Liver (tissue), 3 donors: ENCODE results near the gene MAP3K3.

Experiments
- ATF3 ChIP-seq: IDR thresholded peaks from 2 replicates; pipeline ENCODE4 v1.6.1; 2016; ENCODE audit warnings: antibody characterized with exemption
- CTCF ChIP-seq: fragments of 150-350 bp; IDR thresholded peaks from 2 replicates; pipeline ENCODE4 v1.5.1; 2017; ENCODE audit warnings: improper control_type of control experiment, low read depth, low read length; ENCODE audit not compliant: missing input control
- EGR1 ChIP-seq, 2 donors: IDR thresholded peaks; 2 replicates each; pipeline ENCODE4 v1.6.1; 2016 to 2018; ENCODE audit warnings: antibody characterized with exemption in 2 of 2, low read depth in 2 of 2
- GABPA ChIP-seq, 2 donors: IDR thresholded peaks in 1 of 2; conservative IDR thresholded peaks in 1 of 2; 2 replicates each; pipeline ENCODE4 v1.6.1; 2016; ENCODE audit warnings: antibody characterized with exemption in 2 of 2, mild to moderate bottlenecking in 1 of 2, moderate library complexity in 1 of 2
- JUND ChIP-seq, 2 donors: IDR thresholded peaks; 2 replicates each; pipeline ENCODE4 v1.6.1; 2016; ENCODE audit warnings: antibody characterized with exemption in 2 of 2
- MAX ChIP-seq: IDR thresholded peaks from 2 replicates; pipeline ENCODE4 v1.6.1; 2016; ENCODE audit warnings: antibody characterized with exemption
- RAD21 ChIP-seq, 2 donors: IDR thresholded peaks; 2 replicates each; pipeline ENCODE4 v1.6.1; 2016; ENCODE audit warnings: antibody characterized with exemption in 2 of 2, mild to moderate bottlenecking in 2 of 2
- REST ChIP-seq: IDR thresholded peaks from 2 replicates; pipeline ENCODE4 v1.6.1; 2016; ENCODE audit warnings: antibody characterized with exemption, mild to moderate bottlenecking
- SP1 ChIP-seq: IDR thresholded peaks from 2 replicates; pipeline ENCODE4 v1.6.1; 2018; ENCODE audit warnings: antibody characterized with exemption, mild to moderate bottlenecking
- TAF1 ChIP-seq: conservative IDR thresholded peaks from 2 replicates; pipeline ENCODE4 v1.6.1; 2016; ENCODE audit warnings: antibody characterized with exemption, mild to moderate bottlenecking
- YY1 ChIP-seq: IDR thresholded peaks from 2 replicates; pipeline ENCODE4 v1.6.1; 2016; ENCODE audit warnings: antibody characterized with exemption, mild to moderate bottlenecking
- ZBTB33 ChIP-seq: IDR thresholded peaks from 2 replicates; pipeline ENCODE4 v1.6.1; 2016; ENCODE audit warnings: antibody characterized with exemption
- donor health status: healthy.
- donor health status: healthy.

- TF ChIP-seq ATF3 (no peak), CTCF (no peak), REST (no peak), JUND (IDR thresholded peaks at IDR 0.05) (no peak), MAX (no peak), SP1 (no peak), TAF1 (no peak), YY1 (no peak), ZBTB33 (no peak), GABPA (IDR thresholded peaks at IDR 0.05 in 1 of 2, conservative IDR thresholded peaks at IDR 0.05 in 1 of 2) (no peak), EGR1 (IDR thresholded peaks at IDR 0.05; ENCODE audit: low read depth in 2 of 2) (no peak), RAD21 (IDR thresholded peaks at IDR 0.05) (no peak)
Observed at GRCh38 chr17:63579633-63580032, 42.6 kb upstream of the MAP3K3 start.
